ENCODE measurements around the gene LILRA6. TPM values are rescaled to one million over a fixed set of nuclear protein-coding genes. Genes with fewer than 3 reads are reported as not detected.
"Not testable (repeated sequence)": the region's sequence is repeated elsewhere in the genome, so short reads cannot be mapped to it uniquely, and the experiment has no call there.

Gene LILRA6
- total RNA-seq, 1 donor from 2014 or later = not detected

GRCh38 chr19:54207983-54208783, 34.4 kb downstream of the LILRA6 start:
- DNase-seq (ENCODE audit: low read depth in 2 of 2) = peak; percentile 31 to 44

DNA sequence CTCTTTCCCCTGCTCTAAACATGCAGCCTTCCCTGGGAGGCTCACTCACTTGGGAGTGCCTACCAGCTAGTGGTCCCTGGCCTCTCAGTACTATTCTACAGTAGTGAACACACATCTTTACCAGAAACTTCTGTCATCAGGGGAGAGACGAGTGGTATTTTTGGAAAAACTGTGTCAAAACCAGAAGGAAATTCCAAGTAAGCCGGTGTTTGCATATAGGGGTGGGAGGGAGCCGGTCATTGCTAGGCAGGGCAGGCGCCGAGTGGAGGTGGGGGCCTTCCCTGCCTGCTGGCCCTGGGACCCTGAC, 35.0 kb downstream of the LILRA6 start:
- DNase-seq (ENCODE audit: low read depth in 2 of 2) = no peak

DNA sequence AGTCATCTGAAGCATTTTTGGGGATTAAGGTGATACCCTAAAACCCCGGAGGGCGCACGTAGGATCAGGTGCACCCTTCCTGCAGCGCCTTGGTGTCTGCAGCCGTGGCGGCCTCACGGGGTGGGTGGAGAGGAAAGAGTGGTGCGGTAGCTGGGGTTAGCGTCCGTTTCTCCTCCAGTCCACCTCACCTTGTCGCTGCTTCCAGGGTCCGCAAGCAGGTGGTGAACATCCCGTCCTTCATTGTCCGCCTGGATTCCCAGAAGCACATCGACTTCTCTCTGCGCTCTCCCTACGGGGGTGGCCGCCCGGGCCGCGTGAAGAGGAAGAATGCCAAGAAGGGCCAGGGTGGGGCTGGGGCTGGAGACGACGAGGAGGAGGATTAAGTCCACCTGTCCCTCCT, 35.4 kb downstream of the LILRA6 start:
- not testable (repeated sequence) for DNase-seq (ENCODE audit: low read depth in 2 of 2)

- no peak for DNase-seq (ENCODE audit: low read depth in 2 of 2)
These were observed 35.8 kb downstream of the LILRA6 start for GRCh38 chr19:54206831-54207177.

- no peak for DNase-seq (ENCODE audit: low read depth in 2 of 2)
These were observed 36.4 kb downstream of the LILRA6 start for GRCh38 chr19:54206030-54206830.

- no peak for DNase-seq (ENCODE audit: low read depth in 2 of 2)
These were observed 37.7 kb downstream of the LILRA6 start for GRCh38 chr19:54204767-54205468.

GRCh38 chr19:54203151-54203611, 39.4 kb downstream of the LILRA6 start:
- no peak for DNase-seq (ENCODE audit: low read depth in 2 of 2)

- no peak for DNase-seq (ENCODE audit: low read depth in 2 of 2)
These were observed 40.6 kb downstream of the LILRA6 start for GRCh38 chr19:54201980-54202379.

DNA sequence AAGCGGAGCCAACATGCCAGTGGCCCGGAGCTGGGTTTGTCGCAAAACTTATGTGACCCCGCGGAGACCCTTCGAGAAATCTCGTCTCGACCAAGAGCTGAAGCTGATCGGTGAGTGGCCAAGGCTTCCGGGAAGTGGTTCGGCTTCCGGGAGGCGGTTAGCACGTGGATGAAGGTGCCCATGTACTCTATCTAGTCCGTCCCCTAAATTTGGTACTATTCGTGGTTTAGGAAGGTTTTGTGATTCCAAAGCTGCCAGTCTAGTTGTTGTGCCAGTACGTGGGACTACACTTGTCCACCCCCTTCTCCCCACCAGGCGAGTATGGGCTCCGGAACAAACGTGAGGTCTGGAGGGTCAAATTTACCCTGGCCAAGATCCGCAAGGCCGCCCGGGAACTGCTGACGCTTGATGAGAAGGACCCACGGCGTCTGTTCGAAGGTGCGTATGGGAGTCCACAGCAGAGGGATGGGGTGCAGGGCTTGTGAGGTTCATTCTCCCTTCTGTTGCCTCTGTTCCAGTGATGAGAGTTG, 41.4 kb downstream of the LILRA6 start:
- DNase-seq (ENCODE audit: low read depth in 2 of 2) = no peak

DNA sequence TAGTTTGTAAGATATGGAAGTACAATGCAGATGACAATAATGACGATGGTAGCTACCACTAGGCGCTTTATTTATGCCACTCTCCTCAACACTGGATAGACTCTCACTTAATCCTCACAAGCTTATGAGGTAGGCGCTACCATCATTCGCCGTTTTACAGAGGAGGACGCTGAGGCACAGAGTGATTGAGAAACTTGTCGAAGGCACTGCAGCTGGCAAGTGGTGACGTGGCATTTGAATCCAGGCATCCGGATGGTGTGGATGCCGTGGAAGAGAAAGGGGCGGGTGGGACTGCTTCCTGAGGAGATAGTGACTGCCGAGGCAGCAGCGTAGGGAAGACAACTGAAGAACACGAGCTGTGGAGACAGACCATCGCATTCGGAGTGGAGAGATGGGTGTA, 43.2 kb downstream of the LILRA6 start:
- DNase-seq (ENCODE audit: low read depth in 2 of 2) = no peak

- no peak for DNase-seq (ENCODE audit: low read depth in 2 of 2)
These were observed 45.5 kb downstream of the LILRA6 start for GRCh38 chr19:54197121-54197520.

DNA sequence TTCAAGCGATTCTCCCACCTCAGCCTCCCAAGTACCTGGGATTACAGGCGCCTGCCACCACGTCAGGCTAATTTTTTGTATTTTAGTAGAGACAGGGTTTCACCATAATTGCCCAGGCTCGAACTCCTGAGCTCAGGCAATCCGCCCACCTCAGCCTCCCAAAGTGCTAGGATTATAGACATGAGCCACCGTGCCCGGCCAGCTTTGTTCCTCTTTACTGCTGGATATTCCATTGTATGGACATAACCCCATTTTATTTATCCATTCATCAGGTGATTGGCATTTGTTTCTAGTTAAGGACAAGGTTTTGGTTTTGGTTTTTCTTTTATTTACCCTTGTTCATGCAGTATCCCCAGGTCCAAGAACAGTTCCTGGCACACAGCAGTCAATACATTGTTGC, 46.1 kb downstream of the LILRA6 start:
- no peak for DNase-seq (ENCODE audit: low read depth in 2 of 2)

DNA sequence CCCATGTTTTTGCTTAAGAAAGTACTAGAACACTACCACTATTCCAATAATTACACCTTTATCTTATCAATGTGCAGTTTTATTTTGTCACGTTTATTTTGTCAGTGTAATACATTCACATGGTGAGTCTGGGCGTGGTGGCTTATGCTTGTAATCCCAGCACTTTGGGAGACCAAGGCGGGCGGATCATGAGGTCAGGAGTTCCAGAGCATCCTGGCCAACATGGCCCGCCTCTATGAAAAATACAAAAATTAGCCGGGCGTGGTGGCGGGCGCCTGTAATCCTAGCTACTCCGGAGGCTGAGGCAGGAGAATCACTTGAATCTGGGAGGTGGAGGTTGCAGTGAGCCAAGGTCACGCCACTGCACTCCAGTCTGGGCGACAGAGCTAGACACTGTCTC, 48.1 kb downstream of the LILRA6 start:
- not testable (repeated sequence) for DNase-seq (ENCODE audit: low read depth in 2 of 2)

- no peak for DNase-seq (ENCODE audit: low read depth in 2 of 2)
These were observed 49.6 kb downstream of the LILRA6 start for GRCh38 chr19:54193011-54193410.

DNA sequence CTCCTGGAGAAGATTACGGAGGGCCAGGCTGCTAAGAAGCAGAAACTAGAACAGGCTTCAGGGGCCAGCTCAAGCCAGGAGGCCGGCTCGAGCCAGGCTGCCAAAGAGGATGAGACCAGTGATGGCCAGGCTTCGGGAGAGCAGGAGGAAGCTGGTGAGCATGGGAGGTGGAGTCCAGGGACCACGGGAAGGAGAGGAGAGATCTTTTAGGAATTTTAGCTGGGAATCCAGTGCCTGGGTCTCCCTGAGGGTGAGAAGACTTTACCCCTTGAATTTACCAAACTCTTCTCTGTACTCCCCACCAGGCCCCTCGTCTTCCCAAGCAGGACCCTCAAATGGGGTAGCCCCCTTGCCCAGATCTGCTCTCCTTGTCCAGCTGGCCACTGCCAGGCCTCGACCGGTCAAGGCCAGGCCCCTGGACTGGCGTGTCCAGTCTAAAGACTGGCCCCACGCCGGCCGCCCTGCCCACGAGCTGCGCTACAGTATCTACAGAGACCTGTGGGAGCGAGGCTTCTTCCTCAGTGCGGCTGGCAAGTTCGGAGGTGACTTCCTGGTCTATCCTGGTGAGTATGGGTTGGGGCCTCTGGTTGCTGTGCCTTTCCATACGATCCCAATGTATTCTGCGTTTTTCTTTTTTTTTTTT, 50.7 kb downstream of the LILRA6 start:
- DNase-seq (ENCODE audit: low read depth in 2 of 2) = no peak

- peak; percentile 80 to 87 for DNase-seq (ENCODE audit: low read depth in 2 of 2)
These were observed 51.4 kb downstream of the LILRA6 start, which contains the start of gene TSEN34 for GRCh38 chr19:54191011-54191810. Gene TSEN34 (plus strand): TSS chr19:54191308. CDS start chr19:54191365, 57 bp downstream.

DNA sequence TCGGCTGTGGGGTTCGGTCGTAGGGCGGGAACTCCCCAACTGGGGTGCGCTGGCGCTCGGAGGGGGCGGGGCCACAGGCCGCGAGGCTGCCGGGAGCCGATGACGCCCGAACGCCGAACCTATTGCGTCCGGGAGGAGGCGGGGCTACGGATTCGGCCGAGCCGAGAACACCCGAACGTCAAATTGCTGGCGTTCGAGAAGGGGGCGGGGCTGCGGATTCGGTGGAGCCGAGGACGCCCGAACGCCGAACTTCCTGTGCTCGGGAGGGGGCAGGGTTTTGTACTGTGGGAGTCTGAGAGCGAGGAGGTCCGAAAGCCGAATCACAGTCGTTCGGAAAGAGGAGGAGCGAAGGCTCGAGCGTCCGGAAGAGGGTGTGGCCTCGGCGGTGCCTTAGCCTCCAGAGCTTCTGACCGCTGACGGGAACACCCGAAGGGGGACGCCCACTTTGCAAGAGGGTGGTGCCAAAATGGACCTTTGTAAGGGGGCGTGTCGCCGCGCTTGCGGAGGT, 52.0 kb downstream of the LILRA6 start:
- DNase-seq (ENCODE audit: low read depth in 2 of 2) = peak; percentile 100

GRCh38 chr19:54189735-54190502, 52.7 kb downstream of the LILRA6 start:
- peak; percentile 100 for DNase-seq (ENCODE audit: low read depth in 2 of 2)

- DNase-seq (ENCODE audit: low read depth in 2 of 2) = no peak
These were observed 53.4 kb downstream of the LILRA6 start, which contains the start of gene MBOAT7 for GRCh38 chr19:54189145-54189734. Gene MBOAT7 (minus strand): TSS chr19:54189580. CDS start chr19:54188508, 1,072 bp downstream.

All from lung microvascular endothelial cell (primary cell).